Left ventricle myocardium inferior (tissue), 1 donor: Measurements from ENCODE around the gene SPRY4. TPM values are rescaled to one million over a fixed set of nuclear protein-coding genes. Genes with fewer than 3 reads are reported as not detected.
"Not testable (repeated sequence)": the region's sequence is repeated elsewhere in the genome, so short reads cannot be mapped to it uniquely, and the experiment has no call there.

ENCODE experiments used
- DNase-seq: peaks from one replicate; pipeline ENCODE4 v3.0.0-alpha.2; 2020
- H3K27ac ChIP-seq: fragments of 200-600 bp; replicated peaks from 2 replicates; pipeline ENCODE4 v1.8.0; 2021
- H3K27me3 ChIP-seq: fragments of 200-600 bp; 2 replicates; pipeline ENCODE4 v1.8.0; 2021; ENCODE audit warnings: low read depth
- H3K36me3 ChIP-seq: fragments of 200-600 bp; 2 replicates; pipeline ENCODE4 v1.8.0; 2021
- H3K4me1 ChIP-seq: fragments of 200-600 bp; 2 replicates; pipeline ENCODE4 v1.8.0; 2021
- H3K4me3 ChIP-seq: fragments of 200-600 bp; 2 replicates; pipeline ENCODE4 v1.8.0; 2021; ENCODE audit warnings: mild to moderate bottlenecking, moderate library complexity
- H3K9me3 ChIP-seq: fragments of 200-600 bp; replicated peaks from 2 replicates; pipeline ENCODE4 v1.8.0; 2021
- intact Hi-C: fragments of 100-400 bp; cut with micrococcal nuclease; formaldehyde crosslinking; loops from one replicate; pipeline ENCODE4 v1.11.0; 2022
- total RNA-seq: library from RNA; stranded (reverse); fragmentation: NEBNext Ultra II Directional; extraction: Animal tissue kit (Norgen Biotek cat#: 25700); gene quantifications from one replicate; pipeline ENCODE4 v1.2.1, GENCODE V29; 2021
- TF ChIP-seq, protein P1 (sequence below): fragments of 200-600 bp; IDR thresholded peaks from 2 replicates; pipeline ENCODE4 v1.8.0; 2021; ENCODE audit warnings: antibody characterized with exemption, mild to moderate bottlenecking, borderline replicate concordance
- donor health status: DM: no; HTN: yes; CAD: no; lungs with severe emphysema.

The SPRY4 gene
- total RNA-seq, 1 donor from 2014 or later, result 10.2 TPM

DNA sequence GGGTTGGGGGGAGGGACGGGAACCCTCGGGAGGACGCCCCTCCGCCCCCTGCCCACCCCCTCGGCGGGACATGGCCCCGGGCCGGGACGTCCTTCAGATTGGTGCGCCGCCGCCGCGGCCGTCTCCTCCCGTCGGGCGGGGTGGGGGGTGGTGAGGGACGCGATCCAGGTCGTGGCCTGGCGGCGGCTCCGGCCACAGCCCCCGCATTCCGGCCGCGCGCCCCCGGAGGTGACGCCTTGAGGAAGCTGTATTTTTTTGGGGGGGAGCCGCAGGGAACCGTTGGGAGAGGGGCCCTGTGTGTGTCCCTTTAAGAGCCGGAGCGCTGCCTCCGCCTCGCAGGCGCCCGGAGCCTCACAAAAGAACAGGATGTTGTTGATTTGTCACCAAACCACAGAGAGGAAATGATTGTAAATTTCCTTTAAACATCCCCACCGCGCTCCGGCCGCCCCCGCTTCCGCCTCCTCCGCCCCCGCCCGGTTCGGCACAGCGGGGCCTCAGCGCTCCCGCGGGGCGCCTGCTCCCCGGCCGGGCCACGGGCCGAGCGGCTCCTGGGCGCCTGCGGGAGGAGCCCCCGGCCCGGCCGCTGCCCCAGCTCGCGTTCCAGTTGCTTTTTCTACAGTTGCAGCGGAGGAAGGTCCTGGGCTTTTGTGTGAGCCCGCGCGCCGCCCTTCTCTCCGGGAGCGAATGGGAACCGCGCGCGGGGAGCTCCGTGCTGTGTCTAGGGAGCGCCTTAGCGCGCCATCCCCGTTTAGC lies 32.1 kb upstream of the SPRY4 start:
- H3K4me1 ChIP-seq, result peaks cover 23% of the 10 kb centered on the region
- DNase-seq, result peak; percentile 89
- peak overlapping the region; percentile 92 for H3K27ac ChIP-seq
- TF ChIP-seq, protein P1, sequence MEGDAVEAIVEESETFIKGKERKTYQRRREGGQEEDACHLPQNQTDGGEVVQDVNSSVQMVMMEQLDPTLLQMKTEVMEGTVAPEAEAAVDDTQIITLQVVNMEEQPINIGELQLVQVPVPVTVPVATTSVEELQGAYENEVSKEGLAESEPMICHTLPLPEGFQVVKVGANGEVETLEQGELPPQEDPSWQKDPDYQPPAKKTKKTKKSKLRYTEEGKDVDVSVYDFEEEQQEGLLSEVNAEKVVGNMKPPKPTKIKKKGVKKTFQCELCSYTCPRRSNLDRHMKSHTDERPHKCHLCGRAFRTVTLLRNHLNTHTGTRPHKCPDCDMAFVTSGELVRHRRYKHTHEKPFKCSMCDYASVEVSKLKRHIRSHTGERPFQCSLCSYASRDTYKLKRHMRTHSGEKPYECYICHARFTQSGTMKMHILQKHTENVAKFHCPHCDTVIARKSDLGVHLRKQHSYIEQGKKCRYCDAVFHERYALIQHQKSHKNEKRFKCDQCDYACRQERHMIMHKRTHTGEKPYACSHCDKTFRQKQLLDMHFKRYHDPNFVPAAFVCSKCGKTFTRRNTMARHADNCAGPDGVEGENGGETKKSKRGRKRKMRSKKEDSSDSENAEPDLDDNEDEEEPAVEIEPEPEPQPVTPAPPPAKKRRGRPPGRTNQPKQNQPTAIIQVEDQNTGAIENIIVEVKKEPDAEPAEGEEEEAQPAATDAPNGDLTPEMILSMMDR, result peak; percentile 6
- no peaks in the 10 kb centered on the region for H3K27me3 ChIP-seq
- no peaks in the 10 kb centered on the region for H3K36me3 ChIP-seq
- intact Hi-C loops, result loop anchor here (10.0 kb wide), 1 partner anchor 188 kb away; no protein-coding TSS in a partner anchor
- H3K4me3 ChIP-seq, result peak overlapping the region; percentile 75
- H3K9me3 ChIP-seq, result no peaks in the 10 kb centered on the region

DNA sequence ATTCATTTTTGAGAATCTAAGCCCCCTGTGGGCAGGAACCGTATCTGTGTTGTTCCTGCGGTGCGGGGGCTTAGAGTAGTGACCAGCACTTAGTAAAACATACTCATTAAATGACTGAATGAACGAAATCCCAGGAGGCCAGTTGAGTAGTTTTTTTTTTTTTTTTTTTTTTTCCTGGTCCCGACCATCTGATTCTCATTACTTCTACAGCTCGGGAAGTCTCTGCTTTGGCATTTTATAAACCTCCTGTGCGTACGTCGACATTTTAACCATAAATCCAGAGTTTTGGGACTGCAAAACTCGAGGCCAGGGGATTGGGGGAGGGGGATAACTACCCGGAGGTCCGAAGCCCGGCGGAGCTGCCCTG lies 31.5 kb upstream of the SPRY4 start:
- TF ChIP-seq, protein P1, result no peak
- H3K27ac ChIP-seq, result peak overlapping the region; percentile 92
- no peaks in the 10 kb centered on the region for H3K9me3 ChIP-seq
- no peak for DNase-seq
- peaks cover 23% of the 10 kb centered on the region for H3K4me1 ChIP-seq
- intact Hi-C loops, result loop anchor here (10.0 kb wide), 1 partner anchor 188 kb away; no protein-coding TSS in a partner anchor
- peak overlapping the region; percentile 75 for H3K4me3 ChIP-seq
- H3K27me3 ChIP-seq, result no peaks in the 10 kb centered on the region
- H3K36me3 ChIP-seq, result no peaks in the 10 kb centered on the region

DNA sequence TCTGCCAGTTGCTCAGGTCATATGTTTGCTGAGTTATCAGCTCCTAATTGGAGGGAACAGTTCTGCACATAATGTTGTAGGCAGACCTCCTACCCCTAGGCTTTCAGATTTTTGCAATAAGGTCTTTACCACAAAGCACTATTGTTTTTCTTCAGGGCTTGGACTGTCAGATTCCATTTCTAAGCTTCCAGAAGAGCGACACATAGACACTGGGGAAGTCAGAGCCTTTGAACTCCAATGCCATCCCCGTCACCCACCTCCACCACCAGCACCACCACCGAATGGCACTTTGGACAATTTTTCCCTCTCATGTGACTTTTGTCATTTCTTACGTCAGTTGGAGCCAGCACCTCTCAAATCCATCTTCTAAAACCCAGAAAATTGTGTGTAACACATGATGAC lies 28.3 kb upstream of the SPRY4 start:
- Histone ChIP-seq H3K27ac (no peak overlapping the region), H3K4me3 (no peak overlapping the region), H3K4me1 (peaks cover 19% of the 10 kb centered on the region), H3K36me3 (no peaks in the 10 kb centered on the region), H3K9me3 (peaks cover 5% of the 10 kb centered on the region), H3K27me3 (no peaks in the 10 kb centered on the region)
- no peak for DNase-seq
- intact Hi-C loops, result loop anchor here (10.0 kb wide), 1 partner anchor 192 kb away; no protein-coding TSS in a partner anchor
- TF ChIP-seq, protein P1, result no peak

DNA sequence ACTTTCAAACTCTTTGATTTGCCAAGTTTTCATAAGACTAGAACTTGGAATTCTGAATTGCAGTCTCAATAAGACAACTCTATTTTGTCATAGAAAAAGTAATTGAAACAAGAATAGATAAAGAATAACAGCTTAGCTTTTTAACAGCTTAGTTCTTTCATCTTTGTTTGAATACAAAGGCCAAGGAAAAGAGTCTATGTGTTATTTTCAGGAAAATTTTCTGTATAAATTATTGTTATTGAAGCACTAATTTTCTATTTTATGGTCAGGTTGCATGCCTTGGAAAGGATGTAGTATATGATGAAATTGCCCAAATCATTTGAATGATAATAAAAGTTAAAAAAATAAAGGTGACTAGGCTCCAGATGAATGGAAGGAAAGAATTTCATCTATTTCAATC lies 25.2 kb upstream of the SPRY4 start:
- H3K36me3 ChIP-seq, result peaks cover 4% of the 10 kb centered on the region
- intact Hi-C loops, result loop anchor here (10.0 kb wide), 1 partner anchor 195 kb away; no protein-coding TSS in a partner anchor
- TF ChIP-seq, protein P1, result no peak

DNA sequence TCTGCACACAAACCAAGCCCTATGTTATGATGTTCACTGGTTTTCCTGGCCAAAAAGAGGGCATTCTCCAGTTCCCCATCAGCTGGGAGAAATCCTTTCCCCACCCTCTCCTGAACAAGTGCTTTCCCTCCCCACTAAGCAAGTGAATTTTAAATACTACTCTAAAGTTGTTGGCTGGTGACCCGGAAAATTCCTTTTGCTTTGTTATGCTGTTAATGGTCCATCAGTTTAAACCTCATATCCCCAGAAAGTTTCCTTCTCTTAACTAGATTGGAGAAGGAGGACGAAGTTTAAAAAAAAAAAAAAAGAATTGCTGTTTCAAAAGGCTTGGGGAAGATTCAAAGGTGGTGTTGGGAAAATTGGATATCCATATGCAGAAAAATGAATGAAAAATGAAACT lies 21.9 kb upstream of the SPRY4 start:
- peaks cover 12% of the 10 kb centered on the region for H3K36me3 ChIP-seq
- intact Hi-C loops, result no loop called here
- no peak for DNase-seq
- no peak overlapping the region for H3K27ac ChIP-seq
- TF ChIP-seq, protein P1, result no peak
- no peak overlapping the region for H3K4me3 ChIP-seq
- peaks cover 34% of the 10 kb centered on the region for H3K9me3 ChIP-seq
- peaks cover 6% of the 10 kb centered on the region for H3K4me1 ChIP-seq
- H3K27me3 ChIP-seq, result no peaks in the 10 kb centered on the region

More for the DNA sequence above, 25.2 kb upstream of the SPRY4 start:
- Histone ChIP-seq H3K27me3 (no peaks in the 10 kb centered on the region), H3K4me3 (no peak overlapping the region), H3K9me3 (peaks cover 17% of the 10 kb centered on the region), H3K27ac (no peak overlapping the region), H3K4me1 (no peaks in the 10 kb centered on the region)
- DNase-seq, result no peak

DNA sequence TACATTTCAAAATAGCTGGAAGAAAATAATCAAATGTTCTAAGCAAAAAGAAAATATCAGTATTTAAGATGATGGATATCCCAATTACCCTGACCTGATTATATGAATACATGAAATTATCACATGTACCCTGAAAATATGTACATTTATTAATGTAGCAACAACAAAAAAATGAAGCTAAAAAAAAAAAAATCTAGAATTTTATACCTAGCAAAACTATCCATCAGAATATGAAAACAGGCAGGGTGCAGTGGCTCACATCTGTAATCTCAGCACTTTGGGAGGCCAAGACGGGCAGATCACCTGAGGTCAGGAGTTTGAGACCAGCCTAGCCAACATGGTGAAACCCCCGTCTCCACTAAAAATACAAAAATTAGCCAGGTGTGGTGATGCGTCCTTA lies 20.1 kb upstream of the SPRY4 start:
- H3K27ac ChIP-seq, DNase-seq, H3K4me1 ChIP-seq, H3K27me3 ChIP-seq, intact Hi-C loops, H3K4me3 ChIP-seq: not testable (repeated sequence)
- Histone ChIP-seq H3K36me3 (peaks cover 12% of the 10 kb centered on the region), H3K9me3 (peaks cover 34% of the 10 kb centered on the region)
